Activated naive CD8-positive, alpha-beta T cell treated with anti-CD3 and anti-CD28 coated beads, Interleukin-2, amount 50 U/mL, for 24 hours (primary cell): ENCODE measurements around the gene SLC44A3.
A peak's percentile ranks its signal among the peaks of the same experiment; 100 is the strongest.

Source experiments
- ATAC-seq: fragments of 150-1000 bp; cut with Tn5 transposase; one replicate; pipeline ENCODE4 v1.10.0; 2021
- DNase-seq: peaks from one replicate; pipeline ENCODE4 v3.0.0; 2021
- H3K27ac Mint-ChIP-seq: one replicate; pipeline ENCODE4 v1.8.0; 2021; ENCODE audit warnings: mild to moderate bottlenecking, mixed read lengths
- H3K27me3 Mint-ChIP-seq: one replicate; pipeline ENCODE4 v1.8.0; 2021; ENCODE audit warnings: mixed read lengths
- H3K36me3 Mint-ChIP-seq: one replicate; pipeline ENCODE4 v1.8.0; 2021; ENCODE audit warnings: low read depth, mixed read lengths
- H3K4me1 Mint-ChIP-seq: one replicate; pipeline ENCODE4 v1.8.0; 2021; ENCODE audit warnings: mixed read lengths
- H3K4me3 Mint-ChIP-seq: one replicate; pipeline ENCODE4 v1.8.0; 2021; ENCODE audit warnings: mild to moderate bottlenecking, moderate library complexity, mixed read lengths
- H3K9me3 Mint-ChIP-seq: one replicate; pipeline ENCODE4 v1.8.0; 2021; ENCODE audit warnings: mixed read lengths

SLC44A3 gene

GRCh38 chr1:94864821-94865220, 44.7 kb downstream of the SLC44A3 start:
- Mint-ChIP-seq H3K4me3 (no peak overlapping the region), H3K27me3 (peaks cover 2% of the 10 kb centered on the region), H3K36me3 (no peaks in the 10 kb centered on the region), H3K4me1 (no peaks in the 10 kb centered on the region), H3K9me3 (no peaks in the 10 kb centered on the region), H3K27ac (no peak overlapping the region)
- ATAC-seq (no peak), DNase-seq (no peak)

- DNase-seq (no peak), ATAC-seq (no peak)
- H3K9me3 Mint-ChIP-seq, result no peaks in the 10 kb centered on the region
- H3K27me3 Mint-ChIP-seq, result no peaks in the 10 kb centered on the region
- H3K36me3 Mint-ChIP-seq, result no peaks in the 10 kb centered on the region
- no peaks in the 10 kb centered on the region for H3K4me1 Mint-ChIP-seq
- H3K27ac Mint-ChIP-seq, result no peak overlapping the region
- no peak overlapping the region for H3K4me3 Mint-ChIP-seq
Measured at GRCh38 chr1:94865360-94865759, 45.2 kb downstream of the SLC44A3 start.

DNA sequence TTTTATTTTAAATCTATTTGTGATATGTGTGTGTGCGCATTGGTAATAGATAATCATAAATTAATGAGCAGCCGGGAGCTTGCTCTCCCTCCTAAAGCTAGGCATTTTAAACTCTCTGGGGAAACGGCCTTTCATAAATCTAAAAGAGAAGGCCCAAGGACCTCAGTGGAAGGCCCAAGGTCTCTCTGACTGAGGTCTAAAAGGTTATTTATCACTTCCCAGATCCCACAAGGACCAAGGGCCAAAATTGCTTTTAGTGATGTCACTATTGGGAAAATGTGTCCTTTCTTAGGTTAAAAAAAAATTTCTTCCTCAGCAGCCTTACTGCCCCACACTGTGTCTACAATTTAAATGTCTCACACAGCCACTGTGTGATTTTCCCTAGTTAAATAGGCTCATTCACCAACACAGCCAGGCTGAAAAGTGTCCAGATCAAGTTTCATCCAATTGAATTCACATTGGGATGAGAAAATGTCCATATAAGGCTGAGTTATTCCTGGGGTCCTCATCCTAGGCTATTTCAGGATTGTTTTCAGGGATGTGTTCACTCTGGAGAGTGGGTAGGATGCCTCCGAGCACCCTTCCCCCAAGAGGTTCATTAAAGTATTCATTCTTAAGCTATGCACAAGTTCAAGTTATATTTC, 46.1 kb downstream of the SLC44A3 start:
- Mint-ChIP-seq H3K36me3 (no peaks in the 10 kb centered on the region), H3K27me3 (no peaks in the 10 kb centered on the region), H3K4me1 (no peaks in the 10 kb centered on the region), H3K4me3 (no peak overlapping the region), H3K27ac (no peak overlapping the region), H3K9me3 (no peaks in the 10 kb centered on the region)
- ATAC-seq (no peak), DNase-seq (no peak)

- no peak overlapping the region for H3K4me3 Mint-ChIP-seq
- H3K9me3 Mint-ChIP-seq, result no peaks in the 10 kb centered on the region
- no peaks in the 10 kb centered on the region for H3K36me3 Mint-ChIP-seq
- DNase-seq (no peak), ATAC-seq (no peak)
- H3K27ac Mint-ChIP-seq, result no peak overlapping the region
- H3K27me3 Mint-ChIP-seq, result no peaks in the 10 kb centered on the region
- H3K4me1 Mint-ChIP-seq, result peaks cover 4% of the 10 kb centered on the region
Measured at GRCh38 chr1:94871031-94871430, 50.9 kb downstream of the SLC44A3 start.

- DNase-seq, result no peak
- H3K27ac Mint-ChIP-seq, result no peak overlapping the region
- H3K27me3 Mint-ChIP-seq, result no peaks in the 10 kb centered on the region
- H3K4me1 Mint-ChIP-seq, result peaks cover 4% of the 10 kb centered on the region
- no peaks in the 10 kb centered on the region for H3K36me3 Mint-ChIP-seq
- no peak for ATAC-seq
- H3K9me3 Mint-ChIP-seq, result no peaks in the 10 kb centered on the region
- no peak overlapping the region for H3K4me3 Mint-ChIP-seq
Measured at GRCh38 chr1:94872771-94873495, 52.8 kb downstream of the SLC44A3 start.

- no peak for ATAC-seq
- Mint-ChIP-seq H3K27me3 (no peaks in the 10 kb centered on the region), H3K36me3 (no peaks in the 10 kb centered on the region), H3K4me1 (peaks cover 4% of the 10 kb centered on the region), H3K4me3 (no peak overlapping the region), H3K9me3 (no peaks in the 10 kb centered on the region), H3K27ac (no peak overlapping the region)
- DNase-seq, result no peak
Measured at GRCh38 chr1:94873520-94874351, 53.6 kb downstream of the SLC44A3 start.

- no peaks in the 10 kb centered on the region for H3K27me3 Mint-ChIP-seq
- no peaks in the 10 kb centered on the region for H3K9me3 Mint-ChIP-seq
- no peaks in the 10 kb centered on the region for H3K36me3 Mint-ChIP-seq
- ATAC-seq (no peak), DNase-seq (no peak)
- H3K27ac Mint-ChIP-seq, result no peak overlapping the region
- H3K4me3 Mint-ChIP-seq, result no peak overlapping the region
- peaks cover 4% of the 10 kb centered on the region for H3K4me1 Mint-ChIP-seq
Measured at GRCh38 chr1:94874423-94874822, 54.3 kb downstream of the SLC44A3 start.

- DNase-seq (no peak), ATAC-seq (no peak)
- Mint-ChIP-seq H3K9me3 (no peaks in the 10 kb centered on the region), H3K27me3 (no peaks in the 10 kb centered on the region), H3K4me1 (peaks cover 4% of the 10 kb centered on the region), H3K36me3 (no peaks in the 10 kb centered on the region), H3K4me3 (no peak overlapping the region), H3K27ac (no peak overlapping the region)
Measured at GRCh38 chr1:94875794-94876193, 55.6 kb downstream of the SLC44A3 start.

- Mint-ChIP-seq H3K27me3 (no peaks in the 10 kb centered on the region), H3K27ac (no peak overlapping the region)
- no peak for DNase-seq
Measured at GRCh38 chr1:94876362-94876761, 56.2 kb downstream of the SLC44A3 start.

GRCh38 chr1:94878329-94878728, 58.2 kb downstream of the SLC44A3 start:
- Mint-ChIP-seq H3K9me3 (no peaks in the 10 kb centered on the region), H3K36me3 (no peaks in the 10 kb centered on the region), H3K27me3 (no peaks in the 10 kb centered on the region), H3K4me1 (peaks cover 6% of the 10 kb centered on the region), H3K4me3 (no peak overlapping the region), H3K27ac (no peak overlapping the region)
- ATAC-seq, result no peak
- DNase-seq, result no peak

More at GRCh38 chr1:94876362-94876761, 56.2 kb downstream of the SLC44A3 start:
- H3K9me3 Mint-ChIP-seq, result no peaks in the 10 kb centered on the region
- ATAC-seq, result no peak
- H3K4me3 Mint-ChIP-seq, result no peak overlapping the region
- H3K4me1 Mint-ChIP-seq, result peaks cover 4% of the 10 kb centered on the region
- H3K36me3 Mint-ChIP-seq, result no peaks in the 10 kb centered on the region

- peaks cover 10% of the 10 kb centered on the region for H3K4me1 Mint-ChIP-seq
- DNase-seq (peak; percentile 7), ATAC-seq (peak; percentile 91)
- H3K4me3 Mint-ChIP-seq, result peak overlapping the region; percentile 52
- no peaks in the 10 kb centered on the region for H3K9me3 Mint-ChIP-seq
- H3K27ac Mint-ChIP-seq, result peak overlapping the region; percentile 69
- H3K36me3 Mint-ChIP-seq, result no peaks in the 10 kb centered on the region
- no peaks in the 10 kb centered on the region for H3K27me3 Mint-ChIP-seq
Measured at GRCh38 chr1:94883691-94884090, 63.5 kb downstream of the SLC44A3 start.

- DNase-seq (no peak), ATAC-seq (no peak)
- no peaks in the 10 kb centered on the region for H3K27me3 Mint-ChIP-seq
- no peak overlapping the region for H3K27ac Mint-ChIP-seq
- H3K4me1 Mint-ChIP-seq, result peaks cover 10% of the 10 kb centered on the region
- no peaks in the 10 kb centered on the region for H3K36me3 Mint-ChIP-seq
- no peak overlapping the region for H3K4me3 Mint-ChIP-seq
- H3K9me3 Mint-ChIP-seq, result no peaks in the 10 kb centered on the region
Measured at GRCh38 chr1:94884106-94884505, 63.9 kb downstream of the SLC44A3 start.

DNA sequence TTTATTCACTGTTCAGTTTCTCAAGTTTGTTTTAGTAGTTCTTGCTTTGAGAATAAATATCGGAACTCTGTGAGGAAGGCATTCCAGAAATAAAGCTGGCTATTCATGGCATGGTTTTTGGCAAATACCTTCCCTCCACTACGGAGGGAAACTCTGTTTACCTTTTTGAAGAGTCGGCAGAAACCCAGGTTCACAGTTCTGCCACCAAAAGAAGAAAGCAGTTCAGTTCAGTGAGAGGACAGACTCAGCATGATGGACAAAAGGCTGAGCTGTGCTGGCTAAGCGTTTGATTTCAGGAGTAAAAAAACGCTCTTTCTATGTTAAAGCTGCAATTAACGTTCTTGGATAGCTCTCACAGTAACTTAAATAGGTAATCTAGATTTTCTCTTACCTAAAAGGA, 64.3 kb downstream of the SLC44A3 start:
- no peaks in the 10 kb centered on the region for H3K27me3 Mint-ChIP-seq

DNA sequence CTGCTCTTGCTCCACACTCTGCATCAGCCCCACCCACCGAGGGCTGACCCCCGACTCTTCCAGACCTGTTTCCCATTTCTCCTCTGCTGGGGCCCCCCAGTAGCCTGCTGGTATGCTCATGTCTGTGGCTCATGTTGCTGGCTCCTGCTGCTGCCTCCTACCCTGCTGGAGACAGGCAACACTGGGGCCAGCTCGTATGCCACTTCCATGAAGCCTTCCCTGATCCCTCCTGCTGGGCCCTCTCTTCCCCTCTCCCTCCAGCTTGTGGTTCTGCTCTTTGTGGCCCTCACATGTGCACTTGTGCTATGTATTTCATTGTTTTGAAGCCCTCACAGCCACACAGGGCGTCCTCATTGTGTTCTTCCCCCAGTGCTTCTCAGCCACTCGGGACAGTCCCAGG, 66.2 kb downstream of the SLC44A3 start:
- H3K36me3 Mint-ChIP-seq, result no peaks in the 10 kb centered on the region
- DNase-seq (no peak), ATAC-seq (no peak)
- H3K4me1 Mint-ChIP-seq, result peaks cover 10% of the 10 kb centered on the region
- no peak overlapping the region for H3K27ac Mint-ChIP-seq
- no peaks in the 10 kb centered on the region for H3K9me3 Mint-ChIP-seq
- no peaks in the 10 kb centered on the region for H3K27me3 Mint-ChIP-seq
- H3K4me3 Mint-ChIP-seq, result no peak overlapping the region

More for the DNA sequence above, 64.3 kb downstream of the SLC44A3 start:
- no peaks in the 10 kb centered on the region for H3K36me3 Mint-ChIP-seq
- H3K4me1 Mint-ChIP-seq, result peaks cover 10% of the 10 kb centered on the region
- ATAC-seq (no peak), DNase-seq (no peak)
- no peaks in the 10 kb centered on the region for H3K9me3 Mint-ChIP-seq
- H3K27ac Mint-ChIP-seq, result no peak overlapping the region
- H3K4me3 Mint-ChIP-seq, result no peak overlapping the region

DNA sequence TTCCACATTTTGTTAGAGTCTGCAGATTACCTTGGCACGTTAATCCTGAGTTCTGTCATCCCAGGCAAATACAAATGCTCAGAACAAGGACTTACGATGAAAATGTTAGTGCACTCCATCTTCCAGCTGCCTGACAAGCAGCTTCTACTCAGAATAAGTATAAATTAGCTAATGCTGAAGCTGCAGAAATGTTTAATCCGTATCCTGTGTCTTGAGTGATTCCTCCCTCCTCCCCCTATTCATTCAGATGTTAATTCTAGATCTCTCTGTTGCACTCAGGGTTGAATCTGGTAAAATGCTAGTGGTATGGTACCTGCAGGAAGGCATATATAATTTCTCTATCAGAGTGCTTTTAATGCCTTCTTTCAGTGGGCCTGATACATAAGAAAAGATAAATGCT, 66.9 kb downstream of the SLC44A3 start:
- peaks cover 10% of the 10 kb centered on the region for H3K4me1 Mint-ChIP-seq
- ATAC-seq, result no peak
- no peaks in the 10 kb centered on the region for H3K27me3 Mint-ChIP-seq
- no peaks in the 10 kb centered on the region for H3K9me3 Mint-ChIP-seq
- no peak overlapping the region for H3K27ac Mint-ChIP-seq
- DNase-seq, result no peak
- no peak overlapping the region for H3K4me3 Mint-ChIP-seq
- H3K36me3 Mint-ChIP-seq, result no peaks in the 10 kb centered on the region
